GM10847 (cell line): ENCODE measurements around the gene MFSD12.

Source experiments
- POLR2A ChIP-seq: IDR thresholded peaks from 2 replicates; pipeline ENCODE4 v1.6.1; 2011; ENCODE audit not compliant: insufficient read length; ENCODE audit errors: extremely low read depth

MFSD12 gene

DNA sequence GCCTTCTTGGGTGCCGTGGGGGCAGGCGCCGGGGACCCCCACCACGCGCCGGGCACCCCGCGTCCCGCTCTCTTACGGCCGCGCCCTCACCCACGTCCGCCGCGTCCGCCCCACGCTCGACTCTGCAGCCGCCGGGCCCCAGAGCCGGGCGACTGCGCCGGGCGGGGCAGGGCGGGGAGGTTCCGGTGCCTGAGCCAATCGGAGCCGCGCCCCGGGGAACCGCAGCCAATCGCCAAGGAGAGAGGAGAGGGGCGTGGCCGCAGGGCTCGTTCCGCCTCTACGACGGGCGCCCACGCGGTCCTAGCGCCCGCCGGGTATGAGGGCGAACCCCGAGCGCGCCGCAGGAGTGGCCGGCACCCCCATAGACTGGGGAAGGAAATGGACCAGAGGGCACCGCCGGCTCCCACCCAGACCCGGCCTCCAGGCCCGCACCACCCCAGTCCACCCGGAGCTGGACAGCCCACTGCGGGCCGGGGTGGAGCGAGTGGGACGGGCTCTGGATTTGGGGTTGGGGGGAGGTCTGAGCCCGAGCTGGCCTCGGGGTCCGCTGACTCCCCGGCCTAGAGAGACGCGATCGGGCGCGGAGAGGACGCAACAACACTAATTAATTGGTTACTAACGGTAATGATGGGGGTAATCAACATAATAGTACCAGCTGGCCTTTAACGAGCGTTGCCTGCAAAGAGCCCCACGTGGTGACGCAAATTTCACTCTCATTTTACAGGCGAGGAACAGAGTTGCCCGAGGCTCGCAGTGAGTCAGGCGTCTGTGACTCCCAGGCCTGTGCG, at the start of gene MFSD12:
Gene MFSD12, minus strand, starts transcription at position 126 of the 788 bp plus-strand sequence. CDS start 183 bp downstream, outside the sequence.
- TF ChIP-seq POLR2A: peak; percentile 81

DNA sequence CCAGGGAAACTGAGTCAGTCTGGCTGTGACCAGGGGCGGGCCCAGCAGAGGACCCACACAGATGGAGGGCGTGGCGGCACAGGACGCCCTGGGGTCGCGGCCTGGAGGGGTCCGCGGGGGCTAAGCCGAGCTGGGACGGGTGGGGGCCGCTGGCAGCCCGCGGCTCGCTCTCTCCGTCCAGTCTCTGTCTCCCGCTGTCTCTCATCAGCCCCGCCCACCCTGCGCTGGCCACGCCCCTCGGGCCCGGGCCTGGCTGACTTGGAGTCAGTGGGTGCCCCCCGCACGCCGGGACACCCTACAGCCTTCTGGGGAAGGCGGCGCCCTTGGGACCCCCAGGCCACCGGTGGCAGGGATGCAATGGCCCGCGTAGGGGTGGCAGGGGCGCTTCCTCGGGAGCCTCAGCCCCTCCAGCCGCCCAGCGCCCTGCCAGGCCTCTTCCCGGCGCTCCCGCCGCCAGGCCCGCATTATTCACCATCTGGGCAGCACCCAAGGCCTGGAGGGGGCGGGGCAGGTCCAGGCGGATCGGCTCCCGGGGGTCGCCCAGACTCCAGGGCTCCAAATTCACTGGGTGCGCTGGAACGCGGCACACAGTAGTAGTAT, 49.4 kb upstream of the MFSD12 start, which contains the start of gene TBXA2R:
Gene TBXA2R, minus strand, starts transcription at position 186 of the 600 bp plus-strand sequence. CDS start 6,241 bp downstream, outside the sequence.
- no peak for TF ChIP-seq POLR2A

DNA sequence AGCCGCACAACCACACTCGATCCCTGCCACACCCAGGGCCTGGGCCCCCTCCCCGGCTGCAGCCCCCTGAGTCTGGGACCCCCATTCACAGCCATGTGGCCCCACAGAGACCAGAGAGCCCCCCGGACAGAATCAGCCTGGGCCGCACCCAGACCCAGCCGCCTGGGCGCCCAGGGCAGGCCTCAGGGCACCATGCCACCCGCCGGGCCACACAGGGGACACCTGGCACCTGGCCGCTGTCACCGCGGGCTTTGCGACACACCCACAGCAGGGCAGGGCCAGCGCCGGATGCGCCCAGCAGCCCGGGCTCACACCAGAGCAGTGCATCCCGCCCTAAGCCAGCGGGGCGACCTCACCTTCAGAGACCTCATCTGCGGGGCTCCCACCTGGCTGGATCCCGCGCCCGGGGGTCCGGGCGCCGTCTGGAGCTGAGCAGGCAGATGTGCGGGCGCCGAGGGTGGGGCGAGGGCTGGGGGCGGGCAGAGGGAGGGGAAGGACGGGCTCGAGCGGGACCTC, 48.8 kb upstream of the MFSD12 start:
- TF ChIP-seq POLR2A: no peak

DNA sequence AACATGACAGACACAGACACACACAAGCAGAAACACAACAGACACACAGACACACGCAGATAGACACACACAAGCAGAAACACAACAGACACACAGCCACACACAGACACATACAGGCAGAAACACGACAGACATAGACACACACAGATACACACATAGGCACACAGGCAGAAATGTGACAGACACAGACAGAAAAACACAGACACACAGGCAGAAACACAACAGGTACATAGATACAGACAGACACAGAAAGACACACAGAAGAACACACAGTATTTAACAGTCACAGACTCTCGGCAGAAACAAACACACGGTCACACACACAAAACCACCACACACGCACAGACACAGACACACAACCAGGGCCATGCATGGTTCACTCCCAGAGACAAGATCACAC, 48.4 kb upstream of the MFSD12 start:
- TF ChIP-seq POLR2A: no peak

DNA sequence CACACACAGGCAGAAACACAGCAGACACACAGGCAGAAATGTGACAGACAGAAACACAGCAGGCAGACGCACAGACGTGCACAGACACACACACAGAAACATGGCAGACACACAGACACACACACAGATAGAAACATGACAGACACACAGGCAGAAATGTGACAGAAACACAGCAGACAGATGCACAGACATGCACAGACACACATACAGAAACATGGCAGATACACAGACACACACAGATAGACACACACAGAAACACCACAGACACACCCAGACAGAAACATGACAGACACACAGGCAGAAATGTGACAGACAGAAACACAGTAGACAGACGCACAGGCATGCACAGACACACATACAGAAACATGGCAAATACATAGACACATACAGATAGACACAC, 48.0 kb upstream of the MFSD12 start:
- TF ChIP-seq POLR2A: no peak

DNA sequence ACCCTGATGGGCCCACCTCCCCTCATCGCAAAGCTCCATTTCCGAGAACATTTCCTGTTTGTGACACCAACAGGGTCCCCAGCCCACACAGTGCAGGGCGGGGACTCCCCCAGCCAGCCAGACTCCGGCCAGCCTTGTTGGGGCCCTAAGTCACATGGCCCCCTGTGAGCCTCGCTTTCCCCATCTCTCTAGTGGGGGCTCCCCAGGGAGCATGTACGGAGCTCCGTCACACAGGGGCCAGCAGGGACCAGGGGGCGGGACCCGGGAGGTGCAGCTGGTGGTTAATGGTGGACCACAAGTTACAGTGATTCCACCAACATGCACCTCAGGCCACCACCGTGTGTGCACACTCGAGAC, 47.6 kb upstream of the MFSD12 start:
- TF ChIP-seq POLR2A: no peak

DNA sequence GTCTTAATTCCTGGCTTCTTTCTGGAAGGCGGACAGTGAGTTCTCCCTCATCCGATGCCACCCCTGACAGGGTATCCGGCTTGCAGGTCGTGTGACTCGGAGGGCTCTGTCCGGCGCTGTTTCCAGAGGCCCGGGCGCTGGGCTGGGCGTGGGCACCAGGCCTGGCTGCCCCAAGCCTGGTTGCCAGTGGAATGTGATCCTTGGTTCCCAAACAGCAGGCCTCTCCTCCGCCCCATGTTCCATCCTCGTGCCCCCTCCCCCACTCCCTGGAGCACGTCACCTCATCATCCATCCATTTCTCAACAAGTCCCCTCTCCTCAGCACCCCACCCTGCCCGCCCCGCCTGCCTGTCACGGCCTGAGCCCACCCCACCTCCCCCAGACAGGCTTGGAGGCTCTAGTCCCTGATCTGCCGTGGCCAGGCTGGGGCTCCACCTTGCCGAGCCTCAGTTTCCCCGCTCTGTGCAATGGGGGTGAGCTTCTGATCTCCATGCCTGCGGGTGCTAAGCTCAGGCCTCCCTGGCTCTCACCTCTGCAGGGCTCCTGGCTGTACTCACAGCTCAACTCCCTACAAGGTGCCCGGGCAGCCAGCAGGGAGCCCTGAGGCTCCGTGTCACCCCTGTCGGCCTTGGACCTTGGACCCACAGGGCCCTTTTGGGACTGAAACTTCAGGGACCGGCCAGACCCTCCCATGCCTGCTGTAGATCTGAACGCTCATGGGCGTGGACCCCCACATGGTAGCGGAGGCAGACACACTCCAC, 47.0 kb upstream of the MFSD12 start:
- TF ChIP-seq POLR2A: no peak

DNA sequence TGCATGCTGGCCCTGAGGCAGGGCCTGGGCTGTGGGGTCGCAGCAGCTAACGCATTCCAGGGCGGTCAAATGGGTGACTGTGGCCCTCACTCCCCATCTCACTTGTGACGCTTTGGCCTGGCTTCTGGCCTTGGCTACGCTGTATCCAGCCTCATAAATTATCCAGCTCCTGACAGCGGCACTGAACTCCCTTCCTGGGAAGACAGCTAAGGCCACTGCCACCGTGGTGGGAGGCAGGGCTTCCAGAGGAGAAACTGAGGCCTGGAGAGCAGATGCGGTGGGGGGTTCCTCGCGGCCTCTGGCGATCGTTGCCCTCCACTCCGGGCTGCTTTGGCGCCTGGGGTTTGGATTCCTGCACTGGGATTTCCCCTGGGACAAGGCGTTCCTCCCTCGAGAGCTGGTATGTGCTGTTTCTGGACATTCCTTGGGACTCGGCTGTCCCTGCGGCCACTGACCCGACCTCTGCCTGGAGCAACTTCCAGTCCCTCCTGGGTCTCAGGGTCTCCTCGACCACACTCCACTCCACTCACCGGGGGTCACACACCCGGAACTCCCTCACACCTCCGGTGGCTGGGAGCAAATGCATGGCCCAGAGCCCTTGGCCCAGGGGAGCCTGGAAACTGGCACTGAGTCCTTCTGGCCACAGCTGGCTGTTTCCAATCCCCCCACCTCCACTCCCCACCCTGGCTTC, 45.9 kb upstream of the MFSD12 start:
- no peak for TF ChIP-seq POLR2A

DNA sequence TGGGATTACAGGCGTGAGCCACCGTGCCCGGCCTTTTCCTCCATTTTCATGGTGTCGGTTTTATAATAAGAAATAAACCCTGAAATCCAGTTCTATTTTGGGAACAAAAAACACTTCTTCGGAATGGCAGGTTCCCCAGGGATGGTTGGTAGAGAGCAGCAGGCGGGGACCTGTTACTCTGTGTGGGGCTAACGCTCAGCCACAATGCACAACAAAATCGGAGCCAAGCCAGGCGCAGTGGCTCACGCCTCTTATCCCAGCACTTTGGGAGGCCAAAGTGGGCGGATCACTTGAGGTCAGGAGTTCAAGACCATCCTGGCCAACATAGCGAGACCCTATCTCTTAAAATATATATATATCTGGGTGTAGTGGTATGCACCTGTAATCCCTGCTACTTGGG, 43.6 kb upstream of the MFSD12 start:
- TF ChIP-seq POLR2A: no peak

DNA sequence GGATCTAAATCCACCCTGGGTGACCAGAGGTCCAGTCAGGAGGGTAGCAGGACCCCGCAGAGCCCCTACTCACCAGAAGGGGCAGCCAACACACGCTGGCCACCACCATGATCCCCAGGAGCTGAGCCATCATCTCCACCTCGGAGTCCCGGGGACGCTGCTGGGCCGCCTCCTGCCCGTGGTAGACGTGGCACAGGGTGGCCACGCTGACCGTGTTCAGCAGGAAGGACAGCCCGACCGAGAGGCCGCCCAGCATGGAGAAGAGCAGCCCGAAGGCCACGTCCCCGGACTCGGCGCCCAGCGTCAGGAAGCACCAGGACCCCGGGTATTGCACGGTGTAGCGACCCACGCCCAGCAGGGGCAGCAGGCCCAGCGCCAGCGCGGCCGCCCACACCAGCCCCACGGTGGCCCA, 42.4 kb upstream of the MFSD12 start:
- no peak for TF ChIP-seq POLR2A

DNA sequence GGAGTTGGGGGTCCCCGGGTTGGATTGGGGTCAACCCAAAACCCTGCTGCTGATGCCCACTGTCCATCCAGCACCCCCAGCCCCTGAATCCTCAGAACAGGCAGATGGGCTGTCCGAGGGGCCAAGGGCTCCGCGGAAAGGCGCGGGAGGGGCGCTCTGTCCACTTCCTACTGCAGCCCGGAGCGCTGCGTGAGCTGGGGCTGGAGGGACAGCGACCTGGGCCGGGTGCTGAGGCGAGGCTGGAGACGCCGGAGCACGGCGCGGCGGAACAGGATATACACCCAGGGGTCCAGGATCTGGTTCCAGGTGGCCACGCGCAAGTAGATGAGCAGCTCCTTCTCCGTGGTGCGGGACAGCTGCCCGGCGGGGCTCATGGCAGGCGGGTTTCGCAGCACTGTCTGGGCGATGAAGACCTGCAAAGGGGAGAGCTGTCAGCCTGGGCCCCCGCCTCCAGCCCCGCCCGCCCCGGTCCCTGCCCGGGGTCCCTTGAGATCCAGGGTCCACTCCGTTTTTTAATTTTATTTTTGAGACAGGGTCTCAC, 38.2 kb upstream of the MFSD12 start:
- no peak for TF ChIP-seq POLR2A

DNA sequence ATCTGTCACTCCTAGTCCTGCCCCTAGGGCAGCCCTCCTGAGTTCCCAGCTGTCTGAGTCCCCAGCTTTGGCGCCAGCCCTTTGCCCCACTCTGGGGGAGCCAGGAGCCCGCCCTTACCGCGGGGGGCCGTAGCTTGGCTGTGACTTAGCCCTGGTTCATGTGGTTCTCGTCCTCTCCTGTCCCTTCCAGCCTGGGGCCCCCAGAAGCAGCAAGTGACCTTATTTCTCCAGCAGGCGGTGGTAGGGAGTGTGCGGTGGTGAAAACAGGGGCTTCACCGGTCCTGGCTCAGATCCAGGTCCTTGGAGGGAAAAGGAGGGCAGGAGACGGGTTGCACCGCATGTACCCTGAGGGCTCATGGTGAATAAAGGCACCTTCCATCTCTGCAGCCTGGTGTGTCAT, 35.8 kb upstream of the MFSD12 start:
- no peak for TF ChIP-seq POLR2A

DNA sequence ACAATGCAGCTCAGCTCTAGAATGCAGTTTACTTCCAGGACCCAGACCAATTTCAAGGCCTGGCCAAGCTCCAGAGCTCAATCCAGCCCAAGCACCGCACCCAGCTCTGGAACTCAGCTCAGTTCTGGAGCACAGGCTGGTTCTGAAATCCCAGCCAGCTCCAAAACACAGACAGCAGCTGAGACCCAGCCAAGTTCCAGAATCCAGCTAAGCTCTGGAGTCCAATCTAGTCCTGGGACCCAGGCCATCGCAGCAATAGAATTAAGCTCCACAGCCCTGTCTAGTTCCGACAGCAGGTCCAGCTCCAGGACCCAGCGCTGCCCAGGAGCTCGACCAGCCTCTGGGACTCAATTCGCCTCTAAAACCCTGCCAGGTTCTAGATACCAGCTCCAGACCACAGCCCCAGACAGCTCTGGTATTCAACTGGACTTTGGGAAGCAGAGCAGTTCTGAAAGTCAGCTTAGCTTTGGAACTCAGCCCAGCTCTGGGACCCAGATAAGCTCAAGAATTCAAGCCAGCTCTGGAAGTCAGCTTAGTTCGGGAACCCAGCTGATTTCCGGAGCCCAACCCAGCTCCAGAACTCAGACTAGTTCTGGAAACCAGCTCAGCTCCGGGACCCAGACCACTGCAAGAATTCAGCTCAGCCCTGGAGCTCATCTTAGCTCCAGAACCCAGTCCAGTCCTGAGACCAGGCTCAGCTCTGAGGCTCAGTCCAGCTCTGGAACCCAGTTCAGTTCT, 34.7 kb upstream of the MFSD12 start:
- TF ChIP-seq POLR2A: no peak

DNA sequence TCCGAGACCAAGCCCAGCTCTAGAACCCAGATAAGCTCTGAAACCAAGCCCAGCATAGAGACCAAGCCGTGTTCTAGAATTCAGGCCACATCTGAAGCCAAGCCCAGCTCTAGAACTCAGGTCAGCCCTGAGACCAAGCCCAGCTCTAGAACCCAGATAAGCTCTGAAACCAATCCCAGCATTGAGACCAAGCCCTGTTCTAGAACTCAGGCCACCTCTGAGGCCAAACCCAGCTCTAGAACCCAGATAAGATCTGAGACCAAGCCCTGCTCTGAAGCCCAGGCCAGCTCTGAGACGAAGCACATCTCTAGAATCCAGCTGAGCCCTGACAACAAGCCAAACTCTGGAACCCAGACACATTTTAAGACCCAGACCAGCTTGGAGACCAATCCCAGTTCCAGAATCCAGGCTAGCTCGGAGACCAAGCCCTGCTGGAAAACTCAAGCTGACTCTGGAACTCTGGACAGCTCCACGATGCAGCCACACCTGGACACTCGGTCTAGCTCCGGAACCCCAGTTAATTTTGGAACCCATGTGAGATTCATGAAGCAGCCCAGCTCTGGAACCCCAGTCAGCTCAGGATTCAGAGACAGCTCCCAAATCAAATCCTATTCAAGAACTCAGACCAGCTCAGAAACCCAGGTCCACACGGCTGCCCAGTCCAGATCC, 33.7 kb upstream of the MFSD12 start:
- no peak for TF ChIP-seq POLR2A
